K562 (cell line): Measurements from ENCODE around the gene CARF. TPM values are rescaled to one million over a fixed set of nuclear protein-coding genes. Genes with fewer than 3 reads are reported as not detected.
A peak's percentile ranks its signal among the peaks of the same experiment; 100 is the strongest.

Source experiments
- GTF2A2 ChIP-seq: IDR thresholded peaks from 2 replicates; pipeline ENCODE4 v1.6.1; 2016; ENCODE audit warnings: mild to moderate bottlenecking, missing genetic modification characterization, missing compliant biosample characterization
- MEIS2 ChIP-seq: fragments of 450-650 bp; IDR thresholded peaks from 2 replicates; pipeline ENCODE4 v1.6.1; 2014; ENCODE audit warnings: mild to moderate bottlenecking; ENCODE audit not compliant: partially characterized antibody
- RNF2 ChIP-seq: sonication (generic); IDR thresholded peaks from 2 replicates; pipeline ENCODE4 v1.6.1; 2016
- SRSF7 ChIP-seq: fragments of 200-400 bp; formaldehyde crosslinking; optimal IDR thresholded peaks from 2 replicates; pipeline ENCODE3; 2017; ENCODE audit warnings: mild to moderate bottlenecking, low read depth, low read length
- TBL1XR1 ChIP-seq, 2 experiments: IDR thresholded peaks; 2 replicates each; pipeline ENCODE4 v1.6.1; 2012; ENCODE audit warnings: improper control_type of control experiment in 2 of 2, low read length in 2 of 2, mild to moderate bottlenecking in 1 of 2
- polyA plus RNA-seq, 8 experiments: library from polyadenylated mRNA; depleted of rRNA in 4 of 8; stranded (reverse) in 5 of 8; unstranded in 3 of 8; fragments of >200 nt; fragmentation: Nextera tagmentation in 2 of 8; fragmentation: Illumina TruSeq in 1 of 8; extraction: Ambion mirVana in 2 of 8; extraction: Trizol in 1 of 8; gene quantifications; 2 replicates each; pipeline versions ENCODE4 v1.2.1 to v1.2.3, GENCODE V29; 2011 to 2014; ENCODE audit warnings: inconsistent platforms in 1 of 8, missing spikeins in 1 of 8
- total RNA-seq, 7 experiments: library from RNA; depleted of rRNA in 6 of 7; stranded (reverse); fragments of >200 nt in 6 of 7; fragmentation: Illumina TruSeq in 2 of 7; extraction: Trizol in 2 of 7; gene quantifications; 2 replicates each; pipeline versions ENCODE4 v1.2.1 to v1.2.3, GENCODE V29; 2011 to 2021; ENCODE audit warnings: low replicate concordance in 1 of 7
- TF ChIP-seq, protein P1 (sequence below), 2 experiments: fragments of 450-650 bp; IDR thresholded peaks; 2 replicates each; pipeline ENCODE4 v1.6.1; 2016; ENCODE audit warnings: mild to moderate bottlenecking in 2 of 2, borderline replicate concordance in 1 of 2, low read depth in 1 of 2, moderate library complexity in 1 of 2
- TF ChIP-seq, protein P2 (sequence below): sonication (generic); formaldehyde crosslinking; IDR thresholded peaks from 2 replicates; pipeline ENCODE4 v1.8.0; 2023; ENCODE audit warnings: missing genetic modification reagents, mild to moderate bottlenecking, borderline replicate concordance
- TF ChIP-seq, protein P3 (sequence below): IDR thresholded peaks from 2 replicates; pipeline ENCODE4 v1.6.1; 2011; ENCODE audit not compliant: insufficient read length; ENCODE audit errors: extremely low read depth
- TF ChIP-seq, protein P4 (sequence below): fragments of 250-450 bp; sonication (Bioruptor Pico); IDR thresholded peaks from 2 replicates; pipeline ENCODE4 v1.8.0; 2022; ENCODE audit warnings: moderate library complexity, mild to moderate bottlenecking, inconsistent platforms
- TF ChIP-seq, protein P5 (sequence below): fragments of 450-650 bp; formaldehyde crosslinking; conservative IDR thresholded peaks from 2 replicates; pipeline ENCODE4 v1.4.0; 2022; ENCODE audit warnings: mild to moderate bottlenecking, missing genetic modification characterization

CARF gene
- total and polyA plus RNA-seq, 9 of the 15 experiments (the other 6 are each of a cell fraction or from before 2014, with no cell fraction given) = 0.31 to 4.2 (median 1.2) TPM

DNA sequence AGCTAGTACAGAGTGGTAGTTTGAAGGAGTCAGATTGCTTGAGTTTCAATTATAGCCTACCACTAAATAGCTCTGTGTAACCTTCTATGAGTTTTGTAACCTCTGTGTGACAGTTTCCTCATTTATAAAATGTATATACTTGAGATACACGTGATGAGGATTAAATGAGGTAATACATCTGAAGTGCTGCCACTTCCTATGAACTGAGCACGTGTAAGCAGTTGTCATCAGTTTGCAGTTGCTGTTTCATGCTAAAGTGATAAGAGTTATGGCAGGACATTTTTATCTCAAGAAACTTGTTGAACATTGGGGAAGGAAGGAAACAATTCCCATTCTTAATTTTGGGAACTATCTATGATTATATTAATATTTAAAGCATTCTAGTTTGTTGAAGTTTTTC is 38.5 kb downstream of the CARF start (continued):
- TF ChIP-seq, protein P1, sequence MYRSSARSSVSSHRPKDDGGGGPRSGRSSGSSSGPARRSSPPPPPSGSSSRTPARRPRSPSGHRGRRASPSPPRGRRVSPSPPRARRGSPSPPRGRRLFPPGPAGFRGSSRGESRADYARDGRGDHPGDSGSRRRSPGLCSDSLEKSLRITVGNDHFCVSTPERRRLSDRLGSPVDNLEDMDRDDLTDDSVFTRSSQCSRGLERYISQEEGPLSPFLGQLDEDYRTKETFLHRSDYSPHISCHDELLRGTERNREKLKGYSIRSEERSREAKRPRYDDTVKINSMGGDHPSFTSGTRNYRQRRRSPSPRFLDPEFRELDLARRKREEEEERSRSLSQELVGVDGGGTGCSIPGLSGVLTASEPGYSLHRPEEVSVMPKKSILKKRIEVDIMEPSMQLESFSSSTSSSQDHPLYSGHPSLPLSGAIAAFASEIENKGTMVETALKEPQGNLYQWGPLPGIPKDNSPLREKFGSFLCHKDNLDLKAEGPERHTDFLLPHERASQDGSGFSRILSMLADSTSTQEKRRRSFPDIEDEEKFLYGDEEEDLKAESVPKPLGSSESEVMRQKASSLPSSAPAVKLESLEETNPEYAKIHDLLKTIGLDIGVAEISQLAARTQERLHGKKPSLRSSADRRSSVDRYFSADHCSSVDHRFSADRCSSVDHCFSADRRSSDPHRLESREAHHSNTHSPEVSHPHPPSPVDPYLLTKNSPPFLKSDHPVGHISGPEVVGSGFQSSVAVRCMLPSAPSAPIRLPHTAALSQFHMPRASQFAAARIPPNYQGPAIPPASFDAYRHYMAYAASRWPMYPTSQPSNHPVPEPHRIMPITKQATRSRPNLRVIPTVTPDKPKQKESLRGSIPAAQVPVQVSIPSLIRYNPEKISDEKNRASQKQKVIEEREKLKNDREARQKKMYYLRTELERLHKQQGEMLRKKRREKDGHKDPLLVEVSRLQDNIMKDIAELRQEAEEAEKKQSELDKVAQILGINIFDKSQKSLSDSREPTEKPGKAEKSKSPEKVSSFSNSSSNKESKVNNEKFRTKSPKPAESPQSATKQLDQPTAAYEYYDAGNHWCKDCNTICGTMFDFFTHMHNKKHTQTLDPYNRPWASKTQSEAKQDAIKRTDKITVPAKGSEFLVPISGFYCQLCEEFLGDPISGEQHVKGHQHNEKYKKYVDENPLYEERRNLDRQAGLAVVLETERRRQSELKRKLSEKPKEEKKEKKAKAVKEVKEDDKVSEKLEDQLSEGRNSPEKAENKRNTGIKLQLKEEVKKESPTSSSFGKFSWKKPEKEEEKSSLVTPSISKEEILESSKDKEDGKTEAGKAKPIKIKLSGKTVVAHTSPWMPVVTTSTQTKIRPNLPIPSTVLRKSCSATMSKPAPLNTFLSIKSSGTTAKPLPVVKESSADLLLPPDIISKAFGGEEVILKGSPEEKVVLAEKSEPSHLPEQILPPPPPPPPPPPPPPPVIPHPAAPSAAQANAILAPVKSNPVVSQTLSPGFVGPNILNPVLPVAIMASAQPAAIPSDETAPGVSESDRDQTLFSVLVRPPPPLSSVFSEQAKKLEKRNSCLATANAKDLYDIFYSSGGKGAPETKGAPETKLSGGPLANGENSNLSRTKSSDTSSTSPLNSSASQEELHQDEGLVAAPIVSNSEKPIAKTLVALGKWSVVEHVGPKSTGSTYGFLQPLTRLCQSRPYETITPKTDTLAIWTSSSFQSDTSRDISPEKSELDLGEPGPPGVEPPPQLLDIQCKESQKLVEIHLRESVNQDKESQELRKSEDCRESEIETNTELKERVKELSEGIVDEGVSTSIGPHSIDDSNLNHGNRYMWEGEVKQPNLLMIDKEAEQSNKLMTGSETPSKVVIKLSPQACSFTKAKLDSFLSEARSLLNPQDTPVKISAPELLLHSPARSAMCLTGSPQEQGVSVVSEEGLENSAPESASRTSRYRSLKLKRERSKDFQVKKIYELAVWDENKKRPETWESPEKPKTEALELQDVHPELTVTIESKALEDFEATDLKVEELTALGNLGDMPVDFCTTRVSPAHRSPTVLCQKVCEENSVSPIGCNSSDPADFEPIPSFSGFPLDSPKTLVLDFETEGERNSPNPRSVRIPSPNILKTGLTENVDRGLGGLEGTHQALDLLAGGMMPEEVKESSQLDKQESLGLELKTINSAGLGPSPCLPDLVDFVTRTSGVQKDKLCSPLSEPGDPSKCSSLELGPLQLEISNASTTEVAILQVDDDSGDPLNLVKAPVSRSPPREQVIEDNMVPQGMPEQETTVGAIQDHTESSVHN (IDR thresholded peaks at IDR 0.05; ENCODE audit: borderline replicate concordance in 1 of 2, low read depth in 1 of 2) = peak in 1 of 2 experiments; percentile 79; a peak in 2 of 4 replicates
- TF ChIP-seq, protein P2, sequence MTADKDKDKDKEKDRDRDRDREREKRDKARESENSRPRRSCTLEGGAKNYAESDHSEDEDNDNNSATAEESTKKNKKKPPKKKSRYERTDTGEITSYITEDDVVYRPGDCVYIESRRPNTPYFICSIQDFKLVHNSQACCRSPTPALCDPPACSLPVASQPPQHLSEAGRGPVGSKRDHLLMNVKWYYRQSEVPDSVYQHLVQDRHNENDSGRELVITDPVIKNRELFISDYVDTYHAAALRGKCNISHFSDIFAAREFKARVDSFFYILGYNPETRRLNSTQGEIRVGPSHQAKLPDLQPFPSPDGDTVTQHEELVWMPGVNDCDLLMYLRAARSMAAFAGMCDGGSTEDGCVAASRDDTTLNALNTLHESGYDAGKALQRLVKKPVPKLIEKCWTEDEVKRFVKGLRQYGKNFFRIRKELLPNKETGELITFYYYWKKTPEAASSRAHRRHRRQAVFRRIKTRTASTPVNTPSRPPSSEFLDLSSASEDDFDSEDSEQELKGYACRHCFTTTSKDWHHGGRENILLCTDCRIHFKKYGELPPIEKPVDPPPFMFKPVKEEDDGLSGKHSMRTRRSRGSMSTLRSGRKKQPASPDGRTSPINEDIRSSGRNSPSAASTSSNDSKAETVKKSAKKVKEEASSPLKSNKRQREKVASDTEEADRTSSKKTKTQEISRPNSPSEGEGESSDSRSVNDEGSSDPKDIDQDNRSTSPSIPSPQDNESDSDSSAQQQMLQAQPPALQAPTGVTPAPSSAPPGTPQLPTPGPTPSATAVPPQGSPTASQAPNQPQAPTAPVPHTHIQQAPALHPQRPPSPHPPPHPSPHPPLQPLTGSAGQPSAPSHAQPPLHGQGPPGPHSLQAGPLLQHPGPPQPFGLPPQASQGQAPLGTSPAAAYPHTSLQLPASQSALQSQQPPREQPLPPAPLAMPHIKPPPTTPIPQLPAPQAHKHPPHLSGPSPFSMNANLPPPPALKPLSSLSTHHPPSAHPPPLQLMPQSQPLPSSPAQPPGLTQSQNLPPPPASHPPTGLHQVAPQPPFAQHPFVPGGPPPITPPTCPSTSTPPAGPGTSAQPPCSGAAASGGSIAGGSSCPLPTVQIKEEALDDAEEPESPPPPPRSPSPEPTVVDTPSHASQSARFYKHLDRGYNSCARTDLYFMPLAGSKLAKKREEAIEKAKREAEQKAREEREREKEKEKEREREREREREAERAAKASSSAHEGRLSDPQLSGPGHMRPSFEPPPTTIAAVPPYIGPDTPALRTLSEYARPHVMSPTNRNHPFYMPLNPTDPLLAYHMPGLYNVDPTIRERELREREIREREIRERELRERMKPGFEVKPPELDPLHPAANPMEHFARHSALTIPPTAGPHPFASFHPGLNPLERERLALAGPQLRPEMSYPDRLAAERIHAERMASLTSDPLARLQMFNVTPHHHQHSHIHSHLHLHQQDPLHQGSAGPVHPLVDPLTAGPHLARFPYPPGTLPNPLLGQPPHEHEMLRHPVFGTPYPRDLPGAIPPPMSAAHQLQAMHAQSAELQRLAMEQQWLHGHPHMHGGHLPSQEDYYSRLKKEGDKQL (CRISPR knock-in tag) = no peak
- no peak for TF ChIP-seq SRSF7
- TF ChIP-seq RNF2 = peak; percentile 42; the same call in 1 of the 2 replicates
- TF ChIP-seq, protein P3, sequence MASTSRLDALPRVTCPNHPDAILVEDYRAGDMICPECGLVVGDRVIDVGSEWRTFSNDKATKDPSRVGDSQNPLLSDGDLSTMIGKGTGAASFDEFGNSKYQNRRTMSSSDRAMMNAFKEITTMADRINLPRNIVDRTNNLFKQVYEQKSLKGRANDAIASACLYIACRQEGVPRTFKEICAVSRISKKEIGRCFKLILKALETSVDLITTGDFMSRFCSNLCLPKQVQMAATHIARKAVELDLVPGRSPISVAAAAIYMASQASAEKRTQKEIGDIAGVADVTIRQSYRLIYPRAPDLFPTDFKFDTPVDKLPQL = no peak
- TF ChIP-seq TBL1XR1 (IDR thresholded peaks at IDR 0.05; ENCODE audit: low read length in 2 of 2) = peak in 1 of 2 experiments; percentile 42; a peak in 1 of 4 replicates
- TF ChIP-seq GTF2A2 = no peak
- peak; percentile 90 for TF ChIP-seq MEIS2
- TF ChIP-seq, protein P4, sequence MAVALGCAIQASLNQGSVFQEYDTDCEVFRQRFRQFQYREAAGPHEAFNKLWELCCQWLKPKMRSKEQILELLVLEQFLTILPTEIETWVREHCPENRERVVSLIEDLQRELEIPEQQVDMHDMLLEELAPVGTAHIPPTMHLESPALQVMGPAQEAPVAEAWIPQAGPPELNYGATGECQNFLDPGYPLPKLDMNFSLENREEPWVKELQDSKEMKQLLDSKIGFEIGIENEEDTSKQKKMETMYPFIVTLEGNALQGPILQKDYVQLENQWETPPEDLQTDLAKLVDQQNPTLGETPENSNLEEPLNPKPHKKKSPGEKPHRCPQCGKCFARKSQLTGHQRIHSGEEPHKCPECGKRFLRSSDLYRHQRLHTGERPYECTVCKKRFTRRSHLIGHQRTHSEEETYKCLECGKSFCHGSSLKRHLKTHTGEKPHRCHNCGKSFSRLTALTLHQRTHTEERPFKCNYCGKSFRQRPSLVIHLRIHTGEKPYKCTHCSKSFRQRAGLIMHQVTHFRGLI (CRISPR knock-in tag) = no peak
- TF ChIP-seq, protein P5, sequence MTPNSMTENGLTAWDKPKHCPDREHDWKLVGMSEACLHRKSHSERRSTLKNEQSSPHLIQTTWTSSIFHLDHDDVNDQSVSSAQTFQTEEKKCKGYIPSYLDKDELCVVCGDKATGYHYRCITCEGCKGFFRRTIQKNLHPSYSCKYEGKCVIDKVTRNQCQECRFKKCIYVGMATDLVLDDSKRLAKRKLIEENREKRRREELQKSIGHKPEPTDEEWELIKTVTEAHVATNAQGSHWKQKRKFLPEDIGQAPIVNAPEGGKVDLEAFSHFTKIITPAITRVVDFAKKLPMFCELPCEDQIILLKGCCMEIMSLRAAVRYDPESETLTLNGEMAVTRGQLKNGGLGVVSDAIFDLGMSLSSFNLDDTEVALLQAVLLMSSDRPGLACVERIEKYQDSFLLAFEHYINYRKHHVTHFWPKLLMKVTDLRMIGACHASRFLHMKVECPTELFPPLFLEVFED (CRISPR knock-in tag) = no peak
